K562 (cell line): ENCODE data around the gene HEATR1. TPM values are rescaled to one million over a fixed set of nuclear protein-coding genes. Genes with fewer than 3 reads are reported as not detected.

Experiments used
- E2F1 ChIP-seq: sonication (generic); formaldehyde crosslinking; IDR thresholded peaks from 2 replicates; pipeline ENCODE4 v1.8.1; 2023; ENCODE audit warnings: mild to moderate bottlenecking, missing genetic modification reagents, moderate library complexity
- E4F1 ChIP-seq: fragments of 250-450 bp; sonication (Bioruptor Pico); IDR thresholded peaks from 2 replicates; pipeline ENCODE4 v1.5.0; 2021; ENCODE audit warnings: mild to moderate bottlenecking, borderline replicate concordance
- HSF4 ChIP-seq: fragments of 250-450 bp; sonication (Bioruptor Pico); IDR thresholded peaks from 2 replicates; pipeline ENCODE4 v2.1.2; 2022; ENCODE audit warnings: mild to moderate bottlenecking, moderate library complexity, borderline replicate concordance
- NR1H2 ChIP-seq: sonication (generic); formaldehyde crosslinking; IDR thresholded peaks from 2 replicates; pipeline ENCODE4 v1.4.0; 2020; ENCODE audit warnings: mild to moderate bottlenecking, missing genetic modification reagents
- OTX1 ChIP-seq: fragments of 450-650 bp; formaldehyde crosslinking; IDR thresholded peaks from 2 replicates; pipeline ENCODE4 v1.4.0; 2022; ENCODE audit warnings: mild to moderate bottlenecking
- ZNF407 ChIP-seq: fragments of 450-650 bp; IDR thresholded peaks from 2 replicates; pipeline ENCODE4 v1.6.1; 2016; ENCODE audit warnings: low read depth
- polyA plus RNA-seq, 8 experiments: library from polyadenylated mRNA; depleted of rRNA in 4 of 8; stranded (reverse) in 5 of 8; unstranded in 3 of 8; fragments of >200 nt; fragmentation: Nextera tagmentation in 2 of 8; fragmentation: Illumina TruSeq in 1 of 8; extraction: Ambion mirVana in 2 of 8; extraction: Trizol in 1 of 8; gene quantifications; 2 replicates each; pipeline versions ENCODE4 v1.2.1 to v1.2.3, GENCODE V29; 2011 to 2014; ENCODE audit warnings: inconsistent platforms in 1 of 8, missing spikeins in 1 of 8
- total RNA-seq, 7 experiments: library from RNA; depleted of rRNA in 6 of 7; stranded (reverse); fragments of >200 nt in 6 of 7; fragmentation: Illumina TruSeq in 2 of 7; extraction: Trizol in 2 of 7; gene quantifications; 2 replicates each; pipeline versions ENCODE4 v1.2.1 to v1.2.3, GENCODE V29; 2011 to 2021; ENCODE audit warnings: low replicate concordance in 1 of 7

Gene HEATR1
- total and polyA plus RNA-seq, 9 of the 15 experiments (the other 6 are each of a cell fraction or from before 2014, with no cell fraction given) = 28.3 to 108 (median 50.9) TPM

GRCh38 chr1:236502579-236502971 is 101.7 kb downstream of the HEATR1 start (continued):
- TF ChIP-seq ZNF407 = peak; percentile 44; the same call in 1 of the 2 replicates
- TF ChIP-seq E4F1 (CRISPR knock-in tag) = no peak
- TF ChIP-seq NR1H2 (CRISPR knock-in tag) = no peak
- no peak for TF ChIP-seq HSF4
- TF ChIP-seq OTX1 (CRISPR knock-in tag) = no peak
- no peak for TF ChIP-seq E2F1 (CRISPR knock-in tag)
